K562 (cell line): ENCODE measurements around the gene SLC26A1.

ENCODE experiments used
- AFF4 ChIP-seq: sonication (generic); formaldehyde crosslinking; IDR thresholded peaks from 2 replicates; pipeline ENCODE4 v1.8.0; 2023; ENCODE audit warnings: mild to moderate bottlenecking, missing genetic modification reagents
- HOMEZ ChIP-seq: fragments of 250-450 bp; sonication (Bioruptor Pico); IDR thresholded peaks from 2 replicates; pipeline ENCODE4 v1.4.0; 2020; ENCODE audit warnings: mild to moderate bottlenecking, moderate library complexity
- MCM7 ChIP-seq, 2 experiments: fragments of 450-650 bp; IDR thresholded peaks; 2 replicates each; pipeline ENCODE4 v1.6.1; 2016 to 2018
- RAD21 ChIP-seq, 2 experiments: fragments of 250-450 bp in 1 of 2; fragments of 450-650 bp in 1 of 2; sonication (Bioruptor Pico) in 1 of 2; formaldehyde crosslinking in 1 of 2; IDR thresholded peaks in 1 of 2; conservative IDR thresholded peaks in 1 of 2; 2 replicates each; pipeline versions ENCODE4 v1.4.0 to v1.8.0; 2020 to 2022; ENCODE audit warnings: mild to moderate bottlenecking in 2 of 2, moderate library complexity in 1 of 2
- SMARCE1 ChIP-seq: fragments of 450-650 bp; IDR thresholded peaks from 2 replicates; pipeline ENCODE4 v1.7.1; 2016; ENCODE audit warnings: mild to moderate bottlenecking
- USF1 ChIP-seq: sonication (generic); formaldehyde crosslinking; IDR thresholded peaks from 2 replicates; pipeline ENCODE4 v1.9.0; 2022; ENCODE audit warnings: mild to moderate bottlenecking, missing genetic modification reagents
- ZC3H4 ChIP-seq: sonication (generic); formaldehyde crosslinking; IDR thresholded peaks from 2 replicates; pipeline ENCODE4 v1.9.0; 2021; ENCODE audit warnings: missing genetic modification reagents, borderline replicate concordance

- TF ChIP-seq MCM7 (IDR thresholded peaks at IDR 0.05): no peak
- TF ChIP-seq HOMEZ (CRISPR knock-in tag): no peak
- TF ChIP-seq AFF4 (CRISPR knock-in tag): no peak
- no peak for TF ChIP-seq USF1 (CRISPR knock-in tag)
- TF ChIP-seq RAD21 (CRISPR knock-in tag; conservative IDR thresholded peaks at IDR 0.05 in 1 of 2, IDR thresholded peaks at IDR 0.05 in 1 of 2): no peak
- no peak for TF ChIP-seq ZC3H4
- no peak for TF ChIP-seq SMARCE1
Observed at GRCh38 chr4:990746-991367, 2.3 kb downstream of the SLC26A1 start.
